ENCODE results near the gene PTPRN2.

DNA sequence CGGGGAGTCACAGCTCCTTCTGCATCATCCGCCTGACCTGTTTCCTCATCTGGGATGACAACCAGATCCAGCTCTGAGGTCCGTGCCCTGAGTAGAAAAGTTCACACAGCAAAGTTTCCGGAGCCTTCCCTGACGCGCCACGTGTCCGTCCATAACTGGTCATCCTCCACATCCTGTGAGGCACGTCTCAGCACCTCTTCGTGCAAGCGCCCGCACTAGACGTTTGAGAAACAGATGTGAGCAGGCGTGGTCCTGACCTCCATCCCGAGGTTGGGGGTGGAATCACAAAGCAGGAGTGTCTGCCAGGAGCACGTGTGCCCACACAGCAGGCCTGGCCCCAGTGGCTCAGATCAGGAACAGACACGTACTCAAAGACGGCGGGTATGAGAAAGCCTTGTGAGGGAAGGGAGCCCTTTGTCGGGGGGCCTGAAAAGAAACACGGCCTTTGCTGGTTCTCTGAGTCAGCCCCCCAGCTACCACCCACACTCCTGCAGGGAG lies 730.0 kb downstream of the PTPRN2 start:
- TF ChIP-seq, protein P1, sequence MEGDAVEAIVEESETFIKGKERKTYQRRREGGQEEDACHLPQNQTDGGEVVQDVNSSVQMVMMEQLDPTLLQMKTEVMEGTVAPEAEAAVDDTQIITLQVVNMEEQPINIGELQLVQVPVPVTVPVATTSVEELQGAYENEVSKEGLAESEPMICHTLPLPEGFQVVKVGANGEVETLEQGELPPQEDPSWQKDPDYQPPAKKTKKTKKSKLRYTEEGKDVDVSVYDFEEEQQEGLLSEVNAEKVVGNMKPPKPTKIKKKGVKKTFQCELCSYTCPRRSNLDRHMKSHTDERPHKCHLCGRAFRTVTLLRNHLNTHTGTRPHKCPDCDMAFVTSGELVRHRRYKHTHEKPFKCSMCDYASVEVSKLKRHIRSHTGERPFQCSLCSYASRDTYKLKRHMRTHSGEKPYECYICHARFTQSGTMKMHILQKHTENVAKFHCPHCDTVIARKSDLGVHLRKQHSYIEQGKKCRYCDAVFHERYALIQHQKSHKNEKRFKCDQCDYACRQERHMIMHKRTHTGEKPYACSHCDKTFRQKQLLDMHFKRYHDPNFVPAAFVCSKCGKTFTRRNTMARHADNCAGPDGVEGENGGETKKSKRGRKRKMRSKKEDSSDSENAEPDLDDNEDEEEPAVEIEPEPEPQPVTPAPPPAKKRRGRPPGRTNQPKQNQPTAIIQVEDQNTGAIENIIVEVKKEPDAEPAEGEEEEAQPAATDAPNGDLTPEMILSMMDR (IDR thresholded peaks at IDR 0.05) = no peak
- TF ChIP-seq EP300 (IDR thresholded peaks at IDR 0.05) = no peak
